Adipose tissue (tissue), 3 donors: ENCODE results near the gene DSP. TPM values are rescaled to one million over a fixed set of nuclear protein-coding genes. Genes with fewer than 3 reads are reported as not detected.

Experiments used
- H3K27ac ChIP-seq: one replicate; pipeline ENCODE4 v1.5.1; 2013; ENCODE audit warnings: low read depth, low read length
- WGBS, 3 donors: extraction: QIAGEN DNeasy Blood & Tissue Kit; methylation state at CpG; one replicate each; pipeline ENCODE4 v1.1.7; 2013; 5-methylcytosine and 5-hydroxymethylcytosine counted together
- polyA plus RNA-seq, 3 donors: library from polyadenylated mRNA; stranded (reverse); fragments of 200-250 nt; gene quantifications; one replicate each; pipeline ENCODE4 v1.2.3, GENCODE V29; 2013
- donor health status: healthy with polysubstance abuse.
- donor health status: Bipolar disorder and iron deficiency.
- donor health status: healthy.

DSP gene
- polyA plus RNA-seq, 3 donors: 2.0 to 51.7 (median 3.3) TPM

GRCh38 chr6:7624796-7625710, 83.6 kb downstream of the DSP start:
- no peak overlapping the region for H3K27ac ChIP-seq
- 67 to 75% (median 71%) methylated on average over 4 of the region's 4 CpGs for WGBS, 3 donors

GRCh38 chr6:7628479-7628878, 87.0 kb downstream of the DSP start:
- 76 to 79% (median 78%) methylated on average over 2 of the region's 2 CpGs for WGBS, 3 donors
- H3K27ac ChIP-seq: no peak overlapping the region

GRCh38 chr6:7628909-7629308, 87.4 kb downstream of the DSP start:
- H3K27ac ChIP-seq: no peak overlapping the region
- 86 to 92% (median 88%) methylated on average over 11 of the region's 11 CpGs for WGBS, 3 donors

GRCh38 chr6:7629321-7629720, 87.8 kb downstream of the DSP start:
- H3K27ac ChIP-seq: no peak overlapping the region
- 56 to 69% (median 62%) methylated on average over 2 of the region's 2 CpGs for WGBS, 3 donors

GRCh38 chr6:7630792-7631191, 89.3 kb downstream of the DSP start:
- no peak overlapping the region for H3K27ac ChIP-seq
- 80 to 82% (median 82%) methylated on average over 5 of the region's 5 CpGs for WGBS, 3 donors

- no peak overlapping the region for H3K27ac ChIP-seq
- WGBS, 3 donors: 49 to 76% (median 67%) methylated on average over 5 of the region's 5 CpGs
Observed at GRCh38 chr6:7631466-7631865, 90.0 kb downstream of the DSP start.

- H3K27ac ChIP-seq: no peak overlapping the region
- WGBS, 3 donors: 80 to 90% (median 86%) methylated on average over 9 of the region's 9 CpGs
Observed at GRCh38 chr6:7632501-7633290, 91.2 kb downstream of the DSP start.

GRCh38 chr6:7633361-7633760, 91.9 kb downstream of the DSP start:
- WGBS, 3 donors: 36 to 71% (median 53%) methylated on average over 4 of the region's 4 CpGs
- no peak overlapping the region for H3K27ac ChIP-seq

GRCh38 chr6:7636151-7636550, 94.7 kb downstream of the DSP start:
- 66 to 100% (median 83%) methylated on average over 1 of the region's 1 CpG for WGBS, 3 donors
- H3K27ac ChIP-seq: no peak overlapping the region

Other genes starting within 250 kb of the DSP start
- gene SSR1, start 228.5 kb upstream of the DSP start, polyA plus RNA-seq: 10 to 100 TPM; 23.4 to 47.6 (median 33.2) TPM
- not detected for gene CAGE1, start 151.9 kb upstream of the DSP start, polyA plus RNA-seq
- 10 to 100 TPM in 2 of 3 donors, 1 to 10 TPM in 1; 7.2 to 19.9 (median 17.3) TPM for gene RIOK1, start 151.9 kb upstream of the DSP start, polyA plus RNA-seq
- gene SNRNP48, start 48.5 kb downstream of the DSP start, polyA plus RNA-seq: 1 to 10 TPM; 4.0 to 6.5 (median 6.5) TPM
- gene BMP6, start 184.4 kb downstream of the DSP start, polyA plus RNA-seq: 10 to 100 TPM in 1 of 3 donors, 1 to 10 TPM in 1, under 1 TPM in 1; 0.83 to 10.1 (median 3.1) TPM